HepG2 (cell line): ENCODE measurements around the gene ANKRD13D. TPM values are rescaled to one million over a fixed set of nuclear protein-coding genes. Genes with fewer than 3 reads are reported as not detected.

Source experiments
- DNMT3B ChIP-seq: conservative IDR thresholded peaks from 2 replicates; pipeline ENCODE4 v1.6.1; 2016; ENCODE audit warnings: missing biosample characterization, control low read depth
- GFI1 ChIP-seq: sonication (generic); formaldehyde crosslinking; IDR thresholded peaks from 2 replicates; pipeline ENCODE4 v1.5.0; 2020; ENCODE audit warnings: missing genetic modification reagents, mild to moderate bottlenecking, borderline replicate concordance
- JARID2 ChIP-seq: sonication (generic); formaldehyde crosslinking; IDR thresholded peaks from 2 replicates; pipeline ENCODE4 v1.8.1; 2023; ENCODE audit warnings: missing genetic modification reagents, inconsistent platforms; ENCODE audit not compliant: insufficient replicate concordance
- MIER2 ChIP-seq: IDR thresholded peaks from 2 replicates; pipeline ENCODE4 v1.6.1; 2016; ENCODE audit warnings: missing biosample characterization, missing genetic modification reagents
- XBP1 ChIP-seq: sonication (generic); formaldehyde crosslinking; IDR thresholded peaks from 2 replicates; pipeline ENCODE4 v1.5.0; 2020; ENCODE audit warnings: missing genetic modification reagents
- ZFP36 ChIP-seq: fragments of 150-350 bp; IDR thresholded peaks from 2 replicates; pipeline ENCODE4 v1.6.1; 2018; ENCODE audit warnings: borderline replicate concordance, low read length, low read depth; ENCODE audit not compliant: partially characterized antibody
- ZNF160 ChIP-seq: sonication (generic); formaldehyde crosslinking; IDR thresholded peaks from 2 replicates; pipeline ENCODE4 v1.8.0; 2022; ENCODE audit warnings: mild to moderate bottlenecking, inconsistent platforms, missing genetic modification reagents
- ZNF256 ChIP-seq: sonication (generic); formaldehyde crosslinking; conservative IDR thresholded peaks from 2 replicates; pipeline ENCODE4 v1.4.0; 2020; ENCODE audit warnings: missing genetic modification reagents
- ZNF350 ChIP-seq: sonication (generic); formaldehyde crosslinking; IDR thresholded peaks from 2 replicates; pipeline ENCODE4 v1.4.0; 2020; ENCODE audit warnings: mild to moderate bottlenecking, low read depth, missing genetic modification reagents, borderline replicate concordance
- ZNF7 ChIP-seq: IDR thresholded peaks from 2 replicates; pipeline ENCODE4 v1.6.1; 2016; ENCODE audit warnings: missing biosample characterization, missing genetic modification reagents
- ZNF703 ChIP-seq: sonication (generic); formaldehyde crosslinking; IDR thresholded peaks from 2 replicates; pipeline ENCODE4 v1.5.1; 2020; ENCODE audit warnings: missing genetic modification reagents, mild to moderate bottlenecking, moderate library complexity, borderline replicate concordance
- ZNF724P ChIP-seq: sonication (generic); formaldehyde crosslinking; IDR thresholded peaks from 2 replicates; pipeline ENCODE4 v1.8.0; 2022; ENCODE audit warnings: missing genetic modification reagents, borderline replicate concordance
- polyA plus RNA-seq, 8 experiments: library from polyadenylated mRNA; depleted of rRNA in 3 of 8; stranded (reverse) in 7 of 8; unstranded in 1 of 8; fragments of >200 nt; fragmentation: Illumina TruSeq in 4 of 8; extraction: Trizol in 4 of 8; gene quantifications; 2 replicates each; pipeline versions ENCODE4 v1.2.1 to v1.2.3, GENCODE V29; 2011 to 2016; ENCODE audit warnings: low read depth in 4 of 8, missing spikeins in 1 of 8, mixed read lengths in 1 of 8; ENCODE audit not compliant: insufficient read depth in 1 of 8
- total RNA-seq, 5 experiments: library from RNA; depleted of rRNA; stranded (reverse); fragments of >200 nt; fragmentation: Illumina TruSeq; extraction: Trizol; gene quantifications; 2 replicates each; pipeline ENCODE4 v1.2.3, GENCODE V29; 2016; ENCODE audit warnings: low read depth in 1 of 5
- TF ChIP-seq, protein P1 (sequence below): sonication (generic); formaldehyde crosslinking; IDR thresholded peaks from 2 replicates; pipeline ENCODE4 v1.9.0; 2021; ENCODE audit warnings: missing genetic modification reagents, mild to moderate bottlenecking, borderline replicate concordance
- TF ChIP-seq, protein P2 (sequence below): sonication (generic); formaldehyde crosslinking; IDR thresholded peaks from 2 replicates; pipeline ENCODE4 v1.5.0; 2020; ENCODE audit warnings: missing genetic modification reagents
- TF ChIP-seq, protein P3 (sequence below): sonication (generic); formaldehyde crosslinking; IDR thresholded peaks from 2 replicates; pipeline ENCODE4 v1.4.0; 2020; ENCODE audit warnings: mild to moderate bottlenecking, missing genetic modification reagents
- TF ChIP-seq, protein P4 (sequence below): sonication (generic); formaldehyde crosslinking; IDR thresholded peaks from 2 replicates; pipeline ENCODE4 v1.5.0; 2020; ENCODE audit warnings: missing genetic modification reagents
- TF ChIP-seq, protein P5 (sequence below), 2 experiments: IDR thresholded peaks; 2 replicates each; pipeline ENCODE4 v1.6.1; 2011 to 2012; ENCODE audit warnings: low read length in 2 of 2, borderline replicate concordance in 1 of 2, low read depth in 1 of 2, mild to moderate bottlenecking in 1 of 2, moderate library complexity in 1 of 2
- TF ChIP-seq, protein P6 (sequence below): IDR thresholded peaks from 2 replicates; pipeline ENCODE4 v1.6.1; 2016; ENCODE audit warnings: missing genetic modification reagents, missing compliant biosample characterization

The ANKRD13D gene
- total and polyA plus RNA-seq, 2 of the 13 experiments (the other 11 are each of a cell fraction or from before 2014, with no cell fraction given): 18.6 to 27.3 TPM

DNA sequence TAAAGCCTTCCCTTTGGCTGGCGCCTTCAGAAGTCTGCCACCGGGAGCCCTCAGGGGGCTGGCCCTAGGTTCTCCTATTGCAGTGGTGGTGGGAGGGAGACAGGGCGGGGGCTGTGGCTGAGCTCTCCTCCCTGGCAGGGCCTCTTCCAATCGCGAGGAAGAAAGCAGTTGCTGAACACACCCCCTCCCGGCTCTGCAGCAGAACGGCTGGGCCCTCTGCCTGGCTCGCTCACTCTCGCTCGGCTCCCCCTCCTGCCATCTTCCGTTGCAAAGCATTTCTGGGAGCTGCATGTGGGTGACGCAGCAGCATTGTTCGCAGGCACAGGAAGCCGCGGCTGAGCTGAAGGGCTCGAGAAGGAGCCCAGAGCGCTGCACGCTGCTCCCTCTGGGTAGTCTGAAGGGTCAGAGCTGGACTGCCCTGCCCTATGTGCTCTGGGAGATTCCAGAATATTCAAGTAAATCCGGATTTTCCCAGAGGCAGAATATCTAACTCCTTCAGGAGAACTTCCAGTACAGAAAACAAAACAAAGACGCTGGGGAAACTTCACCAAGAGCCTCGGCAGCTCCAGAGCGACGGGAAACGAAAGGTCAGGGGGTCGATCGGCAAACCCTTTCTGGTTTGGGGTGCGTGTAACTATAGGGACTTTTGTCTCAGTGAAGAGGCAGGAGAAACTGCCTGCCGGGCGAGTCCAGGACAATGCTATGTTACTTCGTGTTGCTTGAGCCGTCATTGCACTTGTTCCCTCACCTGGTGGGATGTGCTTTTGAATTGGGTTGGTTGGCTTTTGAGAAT lies 49.1 kb upstream of the ANKRD13D start (continued):
- TF ChIP-seq, protein P1, sequence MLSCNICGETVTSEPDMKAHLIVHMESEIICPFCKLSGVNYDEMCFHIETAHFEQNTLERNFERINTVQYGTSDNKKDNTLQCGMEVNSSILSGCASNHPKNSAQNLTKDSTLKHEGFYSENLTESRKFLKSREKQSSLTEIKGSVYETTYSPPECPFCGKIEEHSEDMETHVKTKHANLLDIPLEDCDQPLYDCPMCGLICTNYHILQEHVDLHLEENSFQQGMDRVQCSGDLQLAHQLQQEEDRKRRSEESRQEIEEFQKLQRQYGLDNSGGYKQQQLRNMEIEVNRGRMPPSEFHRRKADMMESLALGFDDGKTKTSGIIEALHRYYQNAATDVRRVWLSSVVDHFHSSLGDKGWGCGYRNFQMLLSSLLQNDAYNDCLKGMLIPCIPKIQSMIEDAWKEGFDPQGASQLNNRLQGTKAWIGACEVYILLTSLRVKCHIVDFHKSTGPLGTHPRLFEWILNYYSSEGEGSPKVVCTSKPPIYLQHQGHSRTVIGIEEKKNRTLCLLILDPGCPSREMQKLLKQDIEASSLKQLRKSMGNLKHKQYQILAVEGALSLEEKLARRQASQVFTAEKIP (CRISPR knock-in tag): no peak
- TF ChIP-seq DNMT3B (CRISPR knock-in tag) (peak; percentile 93), ZNF256 (CRISPR knock-in tag) (0 out of 2 replicates have a peak, but pooled peaks have one; percentile 41), GFI1 (CRISPR knock-in tag) (no peak), ZNF703 (CRISPR knock-in tag) (no peak), JARID2 (no peak), ZNF724P (CRISPR knock-in tag) (no peak), MIER2 (CRISPR knock-in tag) (peak; percentile 74; the same call in 1 of the 2 replicates), ZFP36 (no peak), XBP1 (CRISPR knock-in tag) (no peak), ZNF350 (peak; percentile 84), ZNF7 (CRISPR knock-in tag) (no peak), ZNF160 (no peak)
- TF ChIP-seq, protein P2, sequence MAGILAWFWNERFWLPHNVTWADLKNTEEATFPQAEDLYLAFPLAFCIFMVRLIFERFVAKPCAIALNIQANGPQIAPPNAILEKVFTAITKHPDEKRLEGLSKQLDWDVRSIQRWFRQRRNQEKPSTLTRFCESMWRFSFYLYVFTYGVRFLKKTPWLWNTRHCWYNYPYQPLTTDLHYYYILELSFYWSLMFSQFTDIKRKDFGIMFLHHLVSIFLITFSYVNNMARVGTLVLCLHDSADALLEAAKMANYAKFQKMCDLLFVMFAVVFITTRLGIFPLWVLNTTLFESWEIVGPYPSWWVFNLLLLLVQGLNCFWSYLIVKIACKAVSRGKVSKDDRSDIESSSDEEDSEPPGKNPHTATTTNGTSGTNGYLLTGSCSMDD: no peak
- TF ChIP-seq, protein P3, sequence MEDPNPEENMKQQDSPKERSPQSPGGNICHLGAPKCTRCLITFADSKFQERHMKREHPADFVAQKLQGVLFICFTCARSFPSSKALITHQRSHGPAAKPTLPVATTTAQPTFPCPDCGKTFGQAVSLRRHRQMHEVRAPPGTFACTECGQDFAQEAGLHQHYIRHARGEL (CRISPR knock-in tag): no peak
- TF ChIP-seq, protein P4, sequence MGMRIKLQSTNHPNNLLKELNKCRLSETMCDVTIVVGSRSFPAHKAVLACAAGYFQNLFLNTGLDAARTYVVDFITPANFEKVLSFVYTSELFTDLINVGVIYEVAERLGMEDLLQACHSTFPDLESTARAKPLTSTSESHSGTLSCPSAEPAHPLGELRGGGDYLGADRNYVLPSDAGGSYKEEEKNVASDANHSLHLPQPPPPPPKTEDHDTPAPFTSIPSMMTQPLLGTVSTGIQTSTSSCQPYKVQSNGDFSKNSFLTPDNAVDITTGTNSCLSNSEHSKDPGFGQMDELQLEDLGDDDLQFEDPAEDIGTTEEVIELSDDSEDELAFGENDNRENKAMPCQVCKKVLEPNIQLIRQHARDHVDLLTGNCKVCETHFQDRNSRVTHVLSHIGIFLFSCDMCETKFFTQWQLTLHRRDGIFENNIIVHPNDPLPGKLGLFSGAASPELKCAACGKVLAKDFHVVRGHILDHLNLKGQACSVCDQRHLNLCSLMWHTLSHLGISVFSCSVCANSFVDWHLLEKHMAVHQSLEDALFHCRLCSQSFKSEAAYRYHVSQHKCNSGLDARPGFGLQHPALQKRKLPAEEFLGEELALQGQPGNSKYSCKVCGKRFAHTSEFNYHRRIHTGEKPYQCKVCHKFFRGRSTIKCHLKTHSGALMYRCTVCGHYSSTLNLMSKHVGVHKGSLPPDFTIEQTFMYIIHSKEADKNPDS: no peak
- TF ChIP-seq, protein P5, sequence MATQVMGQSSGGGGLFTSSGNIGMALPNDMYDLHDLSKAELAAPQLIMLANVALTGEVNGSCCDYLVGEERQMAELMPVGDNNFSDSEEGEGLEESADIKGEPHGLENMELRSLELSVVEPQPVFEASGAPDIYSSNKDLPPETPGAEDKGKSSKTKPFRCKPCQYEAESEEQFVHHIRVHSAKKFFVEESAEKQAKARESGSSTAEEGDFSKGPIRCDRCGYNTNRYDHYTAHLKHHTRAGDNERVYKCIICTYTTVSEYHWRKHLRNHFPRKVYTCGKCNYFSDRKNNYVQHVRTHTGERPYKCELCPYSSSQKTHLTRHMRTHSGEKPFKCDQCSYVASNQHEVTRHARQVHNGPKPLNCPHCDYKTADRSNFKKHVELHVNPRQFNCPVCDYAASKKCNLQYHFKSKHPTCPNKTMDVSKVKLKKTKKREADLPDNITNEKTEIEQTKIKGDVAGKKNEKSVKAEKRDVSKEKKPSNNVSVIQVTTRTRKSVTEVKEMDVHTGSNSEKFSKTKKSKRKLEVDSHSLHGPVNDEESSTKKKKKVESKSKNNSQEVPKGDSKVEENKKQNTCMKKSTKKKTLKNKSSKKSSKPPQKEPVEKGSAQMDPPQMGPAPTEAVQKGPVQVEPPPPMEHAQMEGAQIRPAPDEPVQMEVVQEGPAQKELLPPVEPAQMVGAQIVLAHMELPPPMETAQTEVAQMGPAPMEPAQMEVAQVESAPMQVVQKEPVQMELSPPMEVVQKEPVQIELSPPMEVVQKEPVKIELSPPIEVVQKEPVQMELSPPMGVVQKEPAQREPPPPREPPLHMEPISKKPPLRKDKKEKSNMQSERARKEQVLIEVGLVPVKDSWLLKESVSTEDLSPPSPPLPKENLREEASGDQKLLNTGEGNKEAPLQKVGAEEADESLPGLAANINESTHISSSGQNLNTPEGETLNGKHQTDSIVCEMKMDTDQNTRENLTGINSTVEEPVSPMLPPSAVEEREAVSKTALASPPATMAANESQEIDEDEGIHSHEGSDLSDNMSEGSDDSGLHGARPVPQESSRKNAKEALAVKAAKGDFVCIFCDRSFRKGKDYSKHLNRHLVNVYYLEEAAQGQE (IDR thresholded peaks at IDR 0.05; ENCODE audit: borderline replicate concordance in 1 of 2, low read depth in 1 of 2, low read length in 2 of 2): peak in 1 of 2 experiments; percentile 85; a peak in 3 of 4 replicates
- TF ChIP-seq, protein P6, sequence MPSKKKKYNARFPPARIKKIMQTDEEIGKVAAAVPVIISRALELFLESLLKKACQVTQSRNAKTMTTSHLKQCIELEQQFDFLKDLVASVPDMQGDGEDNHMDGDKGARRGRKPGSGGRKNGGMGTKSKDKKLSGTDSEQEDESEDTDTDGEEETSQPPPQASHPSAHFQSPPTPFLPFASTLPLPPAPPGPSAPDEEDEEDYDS (CRISPR knock-in tag): peak; percentile 97
